ENCODE measurements around the gene MCTP2. TPM values are rescaled to one million over a fixed set of nuclear protein-coding genes. Genes with fewer than 3 reads are reported as not detected.

MCTP2 gene
- total RNA-seq, 1 experiment from 2014 or later: 1.3 TPM

GRCh38 chr15:94476686-94477085 lies 245.3 kb downstream of the MCTP2 start:
- Histone ChIP-seq H3K4me1 (ENCODE audit: insufficient read depth, low read length) (no peaks in the 10 kb centered on the region), H2AFZ (ENCODE audit: low read length) (no peak overlapping the region), H3T11ph (ENCODE audit: low read length) (no peak overlapping the region), H3K27me3 (ENCODE audit: insufficient read depth, low read length) (no peaks in the 10 kb centered on the region), H3K9ac (ENCODE audit: extremely low read depth, insufficient read length, low read length) (no peak overlapping the region), H3K56ac (ENCODE audit: insufficient read length, low read depth, low read length) (no peak overlapping the region), H4K91ac (ENCODE audit: insufficient read length, low read depth, low read length) (no peak overlapping the region), H3K4ac (ENCODE audit: low read depth, low read length) (no peak overlapping the region), H3K14ac (ENCODE audit: insufficient read depth, low read length) (no peak overlapping the region), H2BK20ac (ENCODE audit: low read depth, low read length, poor library complexity, severe bottlenecking) (no peak overlapping the region), H3K27ac (ENCODE audit: insufficient read length, low read depth, low read length) (no peak overlapping the region), H2BK15ac (ENCODE audit: low read depth, low read length) (no peak overlapping the region), H4K5ac (ENCODE audit: insufficient read length, low read depth, low read length) (no peak overlapping the region), H2BK120ac (ENCODE audit: low read depth, low read length, poor library complexity, severe bottlenecking) (no peak overlapping the region), H3K23ac (ENCODE audit: insufficient read length, low read depth, low read length) (no peak overlapping the region), H4K20me1 (ENCODE audit: control insufficient read depth, insufficient read depth, insufficient read length) (no peaks in the 10 kb centered on the region), H3K4me2 (ENCODE audit: insufficient read depth, insufficient read length, low read length) (no peak overlapping the region), H3K18ac (ENCODE audit: insufficient read length, low read depth, low read length) (no peak overlapping the region), H3K23me2 (ENCODE audit: insufficient read length, low read depth, low read length, poor library complexity, severe bottlenecking) (no peaks in the 10 kb centered on the region), H3K79me1 (ENCODE audit: insufficient read depth, low read depth, low read length, poor library complexity, severe bottlenecking) (no peaks in the 10 kb centered on the region), H4K8ac (replicated peaks; ENCODE audit: insufficient read length, low read depth, low read length) (no peak overlapping the region), H3K79me2 (ENCODE audit: insufficient read depth, low read length) (no peaks in the 10 kb centered on the region), H2BK12ac (ENCODE audit: insufficient read length, low read depth, low read length) (no peak overlapping the region), H2AK5ac (ENCODE audit: insufficient read length, low read length) (no peak overlapping the region), H2BK5ac (ENCODE audit: insufficient read length, low read length) (no peak overlapping the region), H3K9me3 (ENCODE audit: control insufficient read depth, low read depth, low read length) (no peaks in the 10 kb centered on the region)
- H3K27ac Mint-ChIP-seq: no peak overlapping the region
- H3K4me1 Mint-ChIP-seq: peaks cover 3% of the 10 kb centered on the region in 2 experiments; a peak in 2 of 4 replicates
- H3K36me3 Mint-ChIP-seq (ENCODE audit: insufficient read depth in 1 of 3, low read depth in 3 of 3): no peaks in the 10 kb centered on the region
- H3K9me3 Mint-ChIP-seq: no peaks in the 10 kb centered on the region
- no CpG with 5 or more reads among the region's 5 CpGs for WGBS (ENCODE audit: extremely low coverage, insufficient read length, low lambda C conversion rate)
- no peaks in the 10 kb centered on the region for H3K27me3 Mint-ChIP-seq (ENCODE audit: low read depth)
- DNase-seq: no peak
- no peak overlapping the region for H3K4me3 Mint-ChIP-seq
- no peak for TF ChIP-seq CTCF (conservative IDR thresholded peaks at IDR 0.05)

All from H9 (cell line).